ENCODE results near the gene RERG. TPM values are rescaled to one million over a fixed set of nuclear protein-coding genes. Genes with fewer than 3 reads are reported as not detected.

Gene RERG
- total and polyA plus RNA-seq, 3 donors from 2014 or later, result 14.9 to 27.2 (median 20.7) TPM

DNA sequence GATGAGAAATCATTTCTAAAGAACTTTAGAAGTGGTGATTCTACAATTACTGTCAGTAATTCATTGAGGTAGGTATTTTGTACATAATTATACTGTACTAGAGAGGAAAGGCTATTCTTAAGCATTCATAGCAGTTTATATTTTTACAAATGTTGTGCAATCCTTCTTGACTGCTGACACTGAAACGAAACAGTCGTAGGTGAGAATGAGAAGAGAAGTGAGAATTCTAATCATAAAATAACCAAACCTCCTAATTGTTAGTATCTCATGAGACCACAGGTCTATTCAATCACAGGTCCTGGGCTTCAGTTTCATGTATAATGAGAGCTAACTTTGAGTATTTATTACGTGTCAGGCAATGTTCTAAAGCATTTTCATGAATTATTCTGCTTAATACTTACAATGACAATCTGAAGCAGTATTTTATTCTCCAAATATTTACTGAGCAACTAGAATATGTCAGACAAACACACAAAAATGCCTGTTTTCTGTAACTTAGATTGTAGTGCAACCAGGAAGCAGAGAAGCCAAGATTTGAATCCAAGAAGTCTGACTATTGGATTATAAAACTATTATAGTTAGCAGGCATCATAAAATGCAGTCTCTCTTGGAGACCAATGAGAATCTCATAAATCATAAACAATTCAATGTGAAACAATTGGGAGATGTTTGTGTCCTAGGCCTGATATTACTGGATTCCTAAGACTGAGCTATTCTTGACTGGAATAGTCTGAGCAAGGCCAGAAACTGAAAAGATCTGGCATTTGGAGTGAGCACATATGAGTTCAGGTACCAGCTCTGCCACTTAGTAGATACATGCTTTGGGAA is 24.3 kb downstream of the RERG start:
- H3K36me3 ChIP-seq (ENCODE audit: low read depth, missing control alignments), result no peaks in the 10 kb centered on the region
- H3K27me3 ChIP-seq, result no peaks in the 10 kb centered on the region
- no peak for DNase-seq
- peaks cover 14% of the 10 kb centered on the region for H3K4me1 ChIP-seq
- H3K27ac ChIP-seq, result no peak overlapping the region
- no peaks in the 10 kb centered on the region for H3K9me3 ChIP-seq
- WGBS, 2 donors, result 83 to 90% methylated on average over 3 of the region's 3 CpGs
- TF ChIP-seq, protein P1, sequence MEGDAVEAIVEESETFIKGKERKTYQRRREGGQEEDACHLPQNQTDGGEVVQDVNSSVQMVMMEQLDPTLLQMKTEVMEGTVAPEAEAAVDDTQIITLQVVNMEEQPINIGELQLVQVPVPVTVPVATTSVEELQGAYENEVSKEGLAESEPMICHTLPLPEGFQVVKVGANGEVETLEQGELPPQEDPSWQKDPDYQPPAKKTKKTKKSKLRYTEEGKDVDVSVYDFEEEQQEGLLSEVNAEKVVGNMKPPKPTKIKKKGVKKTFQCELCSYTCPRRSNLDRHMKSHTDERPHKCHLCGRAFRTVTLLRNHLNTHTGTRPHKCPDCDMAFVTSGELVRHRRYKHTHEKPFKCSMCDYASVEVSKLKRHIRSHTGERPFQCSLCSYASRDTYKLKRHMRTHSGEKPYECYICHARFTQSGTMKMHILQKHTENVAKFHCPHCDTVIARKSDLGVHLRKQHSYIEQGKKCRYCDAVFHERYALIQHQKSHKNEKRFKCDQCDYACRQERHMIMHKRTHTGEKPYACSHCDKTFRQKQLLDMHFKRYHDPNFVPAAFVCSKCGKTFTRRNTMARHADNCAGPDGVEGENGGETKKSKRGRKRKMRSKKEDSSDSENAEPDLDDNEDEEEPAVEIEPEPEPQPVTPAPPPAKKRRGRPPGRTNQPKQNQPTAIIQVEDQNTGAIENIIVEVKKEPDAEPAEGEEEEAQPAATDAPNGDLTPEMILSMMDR (IDR thresholded peaks at IDR 0.05), result no peak
- no peak for TF ChIP-seq POLR2A (IDR thresholded peaks at IDR 0.05)
- intact Hi-C loops (cut with DNase I; ENCODE audit: low total_unique reads), result no loop called here
- no peak overlapping the region for H3K4me3 ChIP-seq

DNA sequence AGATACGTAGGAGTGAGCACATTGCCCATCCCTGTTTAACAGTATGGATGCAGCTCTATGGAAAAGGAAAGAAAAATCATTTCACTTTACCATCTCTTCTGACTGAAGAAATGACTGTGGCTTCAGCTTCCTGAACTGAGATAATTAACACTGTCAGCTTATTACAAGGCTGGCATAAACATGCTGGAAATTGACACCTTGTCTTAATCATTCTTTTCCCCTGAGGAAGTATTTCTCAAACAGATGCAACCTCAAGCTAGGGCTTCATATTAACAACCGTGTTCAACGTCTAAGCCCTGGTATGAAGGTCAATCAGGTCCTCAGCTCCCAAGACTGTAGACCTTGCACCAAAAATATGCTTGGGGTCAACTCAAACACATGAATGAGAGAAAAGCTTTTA is 25.0 kb downstream of the RERG start:
- H3K4me1 ChIP-seq, result peaks cover 14% of the 10 kb centered on the region
- TF ChIP-seq, protein P1 (IDR thresholded peaks at IDR 0.05), result no peak
- no peak for TF ChIP-seq POLR2A (IDR thresholded peaks at IDR 0.05)

DNA sequence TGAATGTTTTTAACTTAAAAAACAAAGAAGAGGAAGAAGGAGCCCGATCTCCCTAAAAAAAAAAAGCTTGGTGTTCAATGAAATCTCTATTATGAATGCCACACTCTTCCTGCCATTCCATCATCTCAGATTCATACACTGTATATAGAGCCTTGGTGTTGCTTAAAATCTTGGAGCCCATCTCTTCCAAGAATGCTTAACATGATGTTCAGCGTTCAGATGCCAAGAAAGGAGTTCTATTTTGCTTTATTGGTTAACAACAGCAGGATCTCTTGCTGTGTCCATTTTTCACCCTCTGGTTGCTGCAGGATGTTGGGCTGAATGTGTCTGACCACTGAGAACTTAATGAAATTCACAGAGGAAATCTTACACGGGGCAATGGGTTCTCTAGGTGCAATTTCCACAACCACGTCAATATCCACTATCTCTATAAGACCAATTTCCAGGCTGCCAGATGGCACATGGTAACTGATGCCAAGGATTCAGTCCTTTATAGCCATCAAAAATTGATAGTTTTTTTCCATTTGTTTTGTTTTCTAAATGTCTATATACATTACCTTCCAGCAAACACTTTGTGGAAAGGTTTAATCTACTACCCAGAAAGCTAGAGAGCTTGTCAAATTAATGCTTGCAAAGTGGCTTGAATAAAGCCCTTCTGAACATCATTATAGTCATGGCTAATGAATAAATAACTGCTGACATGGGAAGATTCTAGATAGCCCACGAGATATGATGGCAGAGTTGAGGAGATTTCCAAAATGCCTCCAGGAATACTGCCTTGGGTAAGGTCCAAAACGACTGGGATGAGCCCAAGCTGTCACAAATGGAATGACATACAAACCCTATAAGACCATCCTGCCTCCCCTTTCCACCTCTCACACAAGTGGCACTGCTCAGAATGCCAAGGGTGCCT is 26.5 kb downstream of the RERG start:
- intact Hi-C loops (cut with DNase I; ENCODE audit: low total_unique reads), result no loop called here
- Histone ChIP-seq H3K9me3 (no peaks in the 10 kb centered on the region), H3K4me3 (no peak overlapping the region), H3K36me3 (ENCODE audit: low read depth, missing control alignments) (no peaks in the 10 kb centered on the region), H3K27me3 (no peaks in the 10 kb centered on the region), H3K4me1 (peaks cover 14% of the 10 kb centered on the region), H3K27ac (peak overlapping the region in 1 of 2 donors; percentile 31)
- DNase-seq, result no peak
- WGBS, 2 donors, result 50 to 60% methylated on average over 6 of the region's 6 CpGs
- TF ChIP-seq, protein P1 (IDR thresholded peaks at IDR 0.05), result no peak
- no peak for TF ChIP-seq POLR2A (IDR thresholded peaks at IDR 0.05)

More for the DNA sequence above, 25.0 kb downstream of the RERG start:
- H3K27me3 ChIP-seq, result no peaks in the 10 kb centered on the region
- 69 to 77% methylated on average over 3 of the region's 3 CpGs for WGBS, 2 donors
- no peaks in the 10 kb centered on the region for H3K9me3 ChIP-seq
- no peaks in the 10 kb centered on the region for H3K36me3 ChIP-seq (ENCODE audit: low read depth, missing control alignments)
- DNase-seq, result no peak
- intact Hi-C loops (cut with DNase I; ENCODE audit: low total_unique reads), result no loop called here
- no peak overlapping the region for H3K4me3 ChIP-seq
- no peak overlapping the region for H3K27ac ChIP-seq

DNA sequence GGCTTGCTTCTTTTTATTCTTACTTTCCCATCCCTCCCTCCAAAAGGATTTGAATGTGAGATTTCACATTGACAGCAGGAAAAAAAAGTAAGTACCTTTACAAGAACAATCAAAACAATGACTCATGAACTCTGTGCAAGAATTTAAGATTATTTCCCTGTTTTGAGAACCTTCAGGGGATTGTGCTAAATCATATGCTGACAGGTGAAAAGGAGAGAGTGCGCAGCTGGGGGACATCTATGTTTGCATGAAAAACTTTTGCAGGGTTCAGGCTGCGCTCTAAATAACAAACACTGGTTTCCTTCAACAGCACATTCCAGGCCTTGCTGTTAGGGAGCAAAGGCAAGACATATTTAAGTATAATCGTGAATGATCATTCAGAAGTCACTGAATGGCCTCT is 27.3 kb downstream of the RERG start:
- H3K27me3 ChIP-seq, result no peaks in the 10 kb centered on the region
- intact Hi-C loops (cut with DNase I; ENCODE audit: low total_unique reads), result no loop called here
- 46 to 50% methylated on average over 3 of the region's 3 CpGs for WGBS, 2 donors
- no peak overlapping the region for H3K4me3 ChIP-seq
- H3K36me3 ChIP-seq (ENCODE audit: low read depth, missing control alignments), result no peaks in the 10 kb centered on the region
- peaks cover 14% of the 10 kb centered on the region for H3K4me1 ChIP-seq
- H3K27ac ChIP-seq, result peak overlapping the region in 1 of 2 donors; percentile 20
- H3K9me3 ChIP-seq, result no peaks in the 10 kb centered on the region
- TF ChIP-seq, protein P1 (IDR thresholded peaks at IDR 0.05), result no peak
- no peak for TF ChIP-seq POLR2A (IDR thresholded peaks at IDR 0.05)
- no peak for DNase-seq
